ENCODE results near the gene HMGCS2. TPM values are rescaled to one million over a fixed set of nuclear protein-coding genes. Genes with fewer than 3 reads are reported as not detected.

Gene HMGCS2
- total RNA-seq, 6 experiments from 2014 or later = not detected

- no peak for DNase-seq
- Mint-ChIP-seq H3K9me3 (no peaks in the 10 kb centered on the region), H3K4me1 (ENCODE audit: low read depth) (peaks cover 8% of the 10 kb centered on the region), H3K36me3 (ENCODE audit: low read depth) (no peaks in the 10 kb centered on the region), H3K4me3 (no peak overlapping the region), H3K27me3 (ENCODE audit: insufficient read depth) (no peaks in the 10 kb centered on the region; the same call in 1 of the 2 replicates), H3K27ac (no peak overlapping the region)
- TF ChIP-seq CTCF (IDR thresholded peaks at IDR 0.05) = no peak
These were observed 29.6 kb downstream of the HMGCS2 start for GRCh38 chr1:119739150-119739549.

DNA sequence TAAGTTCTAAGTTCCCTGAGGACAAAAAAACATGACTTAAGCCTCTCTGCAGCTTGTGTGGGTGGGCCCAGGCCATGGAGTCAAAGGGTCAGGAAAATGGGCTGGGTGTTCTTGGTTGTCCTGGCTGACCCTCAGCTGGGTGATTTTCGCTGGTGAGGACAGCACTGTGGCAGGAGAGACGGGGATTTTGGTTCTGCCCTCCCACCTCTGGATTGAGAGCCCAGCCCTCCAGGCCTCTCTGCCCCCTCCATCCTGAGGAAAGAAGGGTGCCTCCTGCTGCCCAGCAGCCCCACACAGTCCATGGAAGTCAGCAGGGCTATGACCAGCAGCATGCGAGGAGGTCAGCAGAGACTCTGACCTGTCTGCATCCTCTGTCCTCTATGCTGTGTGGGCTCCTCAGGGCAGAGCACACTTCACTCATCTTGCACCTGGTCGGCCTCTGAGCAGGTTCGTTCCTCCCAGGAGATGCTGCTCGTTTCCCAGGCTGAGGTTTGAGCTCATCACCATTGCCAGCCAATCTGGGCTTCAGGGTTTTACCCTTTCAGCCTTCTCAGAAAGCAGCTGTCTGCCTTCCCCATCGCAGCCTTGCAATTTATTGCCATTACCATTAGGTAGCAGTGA lies 30.5 kb downstream of the HMGCS2 start:
- no peak for DNase-seq
- Mint-ChIP-seq H3K9me3 (no peaks in the 10 kb centered on the region), H3K4me3 (no peak overlapping the region), H3K36me3 (ENCODE audit: low read depth) (no peaks in the 10 kb centered on the region), H3K27ac (no peak overlapping the region), H3K27me3 (ENCODE audit: insufficient read depth) (no peaks in the 10 kb centered on the region; the same call in 1 of the 2 replicates), H3K4me1 (ENCODE audit: low read depth) (peaks cover 8% of the 10 kb centered on the region)
- TF ChIP-seq CTCF (IDR thresholded peaks at IDR 0.05) = no peak

DNA sequence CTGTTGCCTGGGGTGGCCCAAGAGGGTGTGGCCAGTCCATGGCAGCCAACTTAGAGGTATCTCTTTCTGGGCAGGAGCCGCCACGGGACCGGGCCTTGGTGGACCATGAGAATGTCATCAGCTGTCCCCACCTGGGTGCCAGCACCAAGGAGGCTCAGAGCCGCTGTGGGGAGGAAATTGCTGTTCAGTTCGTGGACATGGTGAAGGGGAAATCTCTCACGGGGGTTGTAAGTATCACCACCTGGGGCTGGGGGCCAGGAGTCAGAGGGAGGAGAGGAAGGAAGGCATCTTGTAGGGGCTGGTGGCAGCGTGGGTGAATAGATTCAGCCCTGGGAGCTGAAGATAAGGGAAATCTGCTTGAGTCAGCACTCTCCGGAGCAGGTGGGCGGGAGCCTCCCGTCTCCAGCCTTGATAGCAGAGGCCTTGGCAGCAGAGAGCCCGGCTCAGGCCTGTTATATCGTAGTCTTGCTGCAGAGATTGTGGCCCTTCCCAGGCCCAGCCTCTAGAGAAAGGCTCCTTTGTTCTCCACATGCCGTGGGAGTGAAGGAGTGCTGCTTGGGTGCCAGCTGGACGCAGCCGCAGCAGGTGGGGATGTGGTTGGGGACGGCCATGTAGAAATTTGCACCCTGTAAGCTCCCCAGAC lies 31.5 kb downstream of the HMGCS2 start:
- no peak for DNase-seq
- no peaks in the 10 kb centered on the region for H3K9me3 Mint-ChIP-seq

DNA sequence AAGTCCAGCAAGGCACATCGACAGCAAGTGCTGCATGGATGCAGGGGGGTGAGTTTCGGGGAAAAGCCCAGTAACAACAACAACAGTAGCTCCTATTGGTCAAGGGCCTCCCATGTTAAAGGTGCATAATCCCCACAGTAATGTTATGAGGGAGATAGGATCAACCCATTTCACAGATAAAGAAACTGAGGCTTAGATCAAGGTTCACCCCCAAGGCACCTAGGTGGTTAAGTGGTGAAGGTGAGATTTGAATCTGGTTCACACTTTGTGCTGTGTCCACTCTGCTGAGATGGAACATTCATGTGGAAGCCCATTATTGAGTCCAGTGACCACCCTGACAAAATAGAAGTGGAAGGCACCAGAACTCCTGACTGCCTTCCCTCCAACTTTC lies 32.1 kb downstream of the HMGCS2 start:
- H3K4me1 Mint-ChIP-seq (ENCODE audit: low read depth) = no peaks in the 10 kb centered on the region
- H3K27me3 Mint-ChIP-seq (ENCODE audit: insufficient read depth) = no peaks in the 10 kb centered on the region; the same call in 1 of the 2 replicates
- no peak overlapping the region for H3K4me3 Mint-ChIP-seq
- no peak for DNase-seq
- no peaks in the 10 kb centered on the region for H3K36me3 Mint-ChIP-seq (ENCODE audit: low read depth)
- TF ChIP-seq CTCF (IDR thresholded peaks at IDR 0.05) = no peak
- H3K27ac Mint-ChIP-seq = no peak overlapping the region
- no peaks in the 10 kb centered on the region for H3K9me3 Mint-ChIP-seq

More for the DNA sequence above, 31.5 kb downstream of the HMGCS2 start:
- no peaks in the 10 kb centered on the region; the same call in 1 of the 2 replicates for H3K27me3 Mint-ChIP-seq (ENCODE audit: insufficient read depth)
- no peak overlapping the region for H3K27ac Mint-ChIP-seq
- no peak overlapping the region for H3K4me3 Mint-ChIP-seq
- H3K4me1 Mint-ChIP-seq (ENCODE audit: low read depth) = peaks cover 3% of the 10 kb centered on the region
- TF ChIP-seq CTCF (IDR thresholded peaks at IDR 0.05) = no peak
- H3K36me3 Mint-ChIP-seq (ENCODE audit: low read depth) = no peaks in the 10 kb centered on the region

DNA sequence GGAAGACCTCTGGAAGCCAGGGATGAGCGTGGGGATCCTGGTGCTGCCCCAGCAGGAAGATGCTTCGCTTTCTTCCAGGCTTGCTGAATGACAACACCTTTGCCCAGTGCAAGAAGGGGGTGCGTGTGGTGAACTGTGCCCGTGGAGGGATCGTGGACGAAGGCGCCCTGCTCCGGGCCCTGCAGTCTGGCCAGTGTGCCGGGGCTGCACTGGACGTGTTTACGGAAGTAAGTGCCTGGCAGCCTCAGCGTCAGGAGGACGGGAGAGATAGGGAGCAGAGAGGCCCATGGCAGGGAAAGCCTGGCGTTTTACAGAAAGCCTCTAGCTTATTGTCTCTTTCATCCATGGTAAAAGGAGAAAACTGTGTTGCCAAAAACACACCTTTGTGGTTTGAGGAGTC lies 33.5 kb downstream of the HMGCS2 start:
- Mint-ChIP-seq H3K4me1 (ENCODE audit: low read depth) (no peaks in the 10 kb centered on the region), H3K4me3 (no peak overlapping the region), H3K27ac (no peak overlapping the region), H3K36me3 (ENCODE audit: low read depth) (no peaks in the 10 kb centered on the region), H3K9me3 (no peaks in the 10 kb centered on the region), H3K27me3 (ENCODE audit: insufficient read depth) (no peaks in the 10 kb centered on the region; the same call in 1 of the 2 replicates)
- no peak for DNase-seq
- TF ChIP-seq CTCF (IDR thresholded peaks at IDR 0.05) = no peak
